Astrocyte of the spinal cord (primary cell): ENCODE data around the gene ZNF287.

Experiments used
- DNase-seq: peaks from one replicate; pipeline ENCODE4 v3.0.0; 2011; ENCODE audit warnings: low read depth, low spot score
- H3K4me3 ChIP-seq: 2 replicates; pipeline ENCODE4 v1.5.1; 2011; ENCODE audit warnings: low read depth, mild to moderate bottlenecking, low read length, moderate library complexity
- CTCF ChIP-seq: IDR thresholded peaks from 2 replicates; pipeline ENCODE4 v1.5.1; 2012; ENCODE audit warnings: low read depth, mild to moderate bottlenecking, low read length, inconsistent platforms
- in situ Hi-C: cut with HindIII; loops from 2 replicates; pipeline ENCODE4 v1.10.0; 2017; ENCODE audit warnings: low sequenced_read_pairs

Gene ZNF287

GRCh38 chr17:16507918-16508533 is 61.0 kb downstream of the ZNF287 start:
- no peak for TF ChIP-seq CTCF
- DNase-seq = no peak
- in situ Hi-C loops = no loop called here
- no peak overlapping the region for H3K4me3 ChIP-seq

GRCh38 chr17:16506188-16506587 is 62.8 kb downstream of the ZNF287 start:
- in situ Hi-C loops = no loop called here
- no peak overlapping the region for H3K4me3 ChIP-seq
- peak; percentile 24 for TF ChIP-seq CTCF
- no peak for DNase-seq

- TF ChIP-seq CTCF = no peak
- DNase-seq = no peak
- in situ Hi-C loops = no loop called here
- H3K4me3 ChIP-seq = no peak overlapping the region
Observed at GRCh38 chr17:16504984-16505383, 64.0 kb downstream of the ZNF287 start.
